Measurements from ENCODE around the gene HMGA1.

DNA sequence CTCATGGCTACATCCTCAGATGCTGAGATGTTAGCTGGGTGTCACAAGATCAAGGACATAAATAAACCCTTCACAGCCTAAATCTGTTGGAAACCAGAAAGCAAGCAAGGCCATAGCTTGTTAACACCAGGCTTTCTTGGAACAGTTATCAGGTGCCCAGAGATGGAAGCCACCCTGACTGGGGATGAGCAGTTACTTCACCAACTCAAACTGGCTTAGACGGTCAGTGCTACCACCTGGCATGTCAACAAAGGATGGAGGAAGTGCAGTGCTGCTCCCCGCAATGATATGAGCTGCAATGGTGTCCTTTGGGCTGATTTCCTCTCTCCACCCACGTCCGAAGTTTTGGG, 41.1 kb downstream of the HMGA1 start:
- TF ChIP-seq, protein P1, sequence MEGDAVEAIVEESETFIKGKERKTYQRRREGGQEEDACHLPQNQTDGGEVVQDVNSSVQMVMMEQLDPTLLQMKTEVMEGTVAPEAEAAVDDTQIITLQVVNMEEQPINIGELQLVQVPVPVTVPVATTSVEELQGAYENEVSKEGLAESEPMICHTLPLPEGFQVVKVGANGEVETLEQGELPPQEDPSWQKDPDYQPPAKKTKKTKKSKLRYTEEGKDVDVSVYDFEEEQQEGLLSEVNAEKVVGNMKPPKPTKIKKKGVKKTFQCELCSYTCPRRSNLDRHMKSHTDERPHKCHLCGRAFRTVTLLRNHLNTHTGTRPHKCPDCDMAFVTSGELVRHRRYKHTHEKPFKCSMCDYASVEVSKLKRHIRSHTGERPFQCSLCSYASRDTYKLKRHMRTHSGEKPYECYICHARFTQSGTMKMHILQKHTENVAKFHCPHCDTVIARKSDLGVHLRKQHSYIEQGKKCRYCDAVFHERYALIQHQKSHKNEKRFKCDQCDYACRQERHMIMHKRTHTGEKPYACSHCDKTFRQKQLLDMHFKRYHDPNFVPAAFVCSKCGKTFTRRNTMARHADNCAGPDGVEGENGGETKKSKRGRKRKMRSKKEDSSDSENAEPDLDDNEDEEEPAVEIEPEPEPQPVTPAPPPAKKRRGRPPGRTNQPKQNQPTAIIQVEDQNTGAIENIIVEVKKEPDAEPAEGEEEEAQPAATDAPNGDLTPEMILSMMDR (conservative IDR thresholded peaks at IDR 0.05) = no peak
- TF ChIP-seq ZFX (IDR thresholded peaks at IDR 0.05) = no peak

All from C4-2B (cell line).